Peyer's patch (tissue), 4 donors: ENCODE data around the gene AHRR.

ENCODE experiments used
- CTCF ChIP-seq, 6 experiments: fragments of 450-650 bp in 4 of 6; fragments of 200-600 bp in 2 of 6; sonication (generic) in 1 of 6; IDR thresholded peaks; one replicate each; pipeline ENCODE4 v1.5.1; 2017 to 2019; ENCODE audit warnings: antibody characterized with exemption in 6 of 6, mild to moderate bottlenecking in 3 of 6, moderate library complexity in 1 of 6
- POLR2A ChIP-seq, 2 donors: fragments of 450-650 bp; IDR thresholded peaks; one replicate each; pipeline ENCODE4 v1.5.1; 2017; ENCODE audit warnings: antibody characterized with exemption in 2 of 2, mild to moderate bottlenecking in 2 of 2, moderate library complexity in 2 of 2

GRCh38 chr5:460273-460625 lies 138.7 kb downstream of the AHRR start:
- TF ChIP-seq CTCF (IDR thresholded peaks at IDR 0.05): no peak
- no peak for TF ChIP-seq POLR2A (IDR thresholded peaks at IDR 0.05)
